ENCODE results near the gene CXCL8.

CXCL8 gene

DNA sequence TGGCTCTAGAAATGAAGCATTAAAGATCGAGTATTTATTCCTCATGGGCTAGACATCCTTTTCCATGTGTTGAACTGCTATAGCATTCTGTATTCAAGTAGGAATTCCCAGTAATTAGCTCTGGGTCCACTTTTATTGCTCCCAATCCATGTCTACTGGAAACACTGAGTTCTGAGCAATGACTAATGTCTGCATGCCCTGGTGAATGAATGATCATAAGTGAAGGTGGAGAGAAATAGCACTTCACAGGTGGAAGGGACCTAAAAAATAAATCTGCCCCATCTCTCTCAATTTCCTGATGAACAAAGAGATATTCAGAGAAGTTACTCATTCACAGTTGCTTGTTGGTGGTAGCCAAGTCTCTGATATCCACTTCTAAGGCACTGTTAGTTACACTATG, 34.6 kb upstream of the CXCL8 start:
- H3K27me3 ChIP-seq (replicated peaks): no peaks in the 10 kb centered on the region
- in situ Hi-C loops (cut with HindIII; ENCODE audit: low pct_ligation_motif_present, low sequenced_read_pairs): no loop called here
- no peaks in the 10 kb centered on the region for H3K36me3 ChIP-seq (replicated peaks)
- H3K4me3 ChIP-seq (ENCODE audit: low read depth, low read length): no peak overlapping the region
- no peak for DNase-seq
- no peak for TF ChIP-seq CTCF (IDR thresholded peaks at IDR 0.05; ENCODE audit: low read depth, low read length, missing control alignments)
- H3K27ac ChIP-seq: peak overlapping the region; percentile 99

GRCh38 chr4:73706811-73707210, 33.6 kb upstream of the CXCL8 start:
- H3K4me3 ChIP-seq (ENCODE audit: low read depth, low read length): no peak overlapping the region
- H3K27ac ChIP-seq: peak overlapping the region; percentile 89
- H3K36me3 ChIP-seq (replicated peaks): no peaks in the 10 kb centered on the region
- no peak for DNase-seq
- no peaks in the 10 kb centered on the region for H3K27me3 ChIP-seq (replicated peaks)
- no peak for TF ChIP-seq CTCF (IDR thresholded peaks at IDR 0.05; ENCODE audit: low read depth, low read length, missing control alignments)
- in situ Hi-C loops (cut with HindIII; ENCODE audit: low pct_ligation_motif_present, low sequenced_read_pairs): no loop called here

- Histone ChIP-seq H3K4me3 (ENCODE audit: low read depth, low read length) (no peak overlapping the region), H3K27ac (peak overlapping the region; percentile 89), H3K27me3 (replicated peaks) (no peaks in the 10 kb centered on the region), H3K36me3 (replicated peaks) (no peaks in the 10 kb centered on the region)
- in situ Hi-C loops (cut with HindIII; ENCODE audit: low pct_ligation_motif_present, low sequenced_read_pairs): no loop called here
- TF ChIP-seq CTCF (IDR thresholded peaks at IDR 0.05; ENCODE audit: low read depth, low read length, missing control alignments): no peak
- no peak for DNase-seq
Measured at GRCh38 chr4:73707269-73707875, 33.0 kb upstream of the CXCL8 start.

DNA sequence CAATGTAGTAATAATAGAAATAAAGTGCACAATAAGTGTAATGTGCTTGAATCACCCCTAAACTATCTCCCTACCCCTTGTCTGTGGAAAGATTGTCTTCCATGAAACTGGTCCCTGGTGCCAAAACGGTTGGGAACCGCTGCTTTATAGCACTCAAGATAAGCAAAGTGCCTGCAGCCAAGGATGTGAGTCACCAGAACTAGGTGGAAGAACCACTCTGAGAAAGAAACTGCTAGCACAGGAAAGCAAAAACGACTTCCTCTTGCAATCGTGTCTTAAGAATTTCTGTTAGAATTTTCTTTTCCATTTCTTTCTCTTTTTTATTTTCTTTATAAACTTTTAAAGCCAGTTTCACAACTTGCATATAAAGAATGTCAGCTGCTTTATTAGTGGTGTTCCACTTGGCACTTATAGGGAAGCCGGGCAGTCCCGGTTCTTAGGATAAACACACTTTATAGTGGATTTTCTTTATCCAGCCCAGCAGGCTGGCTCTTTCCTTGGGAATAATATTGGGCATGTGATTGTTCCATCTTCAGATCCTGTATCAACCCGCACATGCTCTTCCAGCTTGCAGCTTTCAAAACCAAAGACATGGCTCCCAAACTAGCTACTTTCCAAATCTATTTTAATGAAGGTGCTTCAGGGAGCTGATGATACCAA, 32.3 kb upstream of the CXCL8 start:
- in situ Hi-C loops (cut with HindIII; ENCODE audit: low pct_ligation_motif_present, low sequenced_read_pairs): no loop called here
- Histone ChIP-seq H3K27me3 (replicated peaks) (no peaks in the 10 kb centered on the region), H3K4me3 (ENCODE audit: low read depth, low read length) (no peak overlapping the region), H3K27ac (peak overlapping the region; percentile 89), H3K36me3 (replicated peaks) (no peaks in the 10 kb centered on the region)
- peak; percentile 94 for DNase-seq
- no peak for TF ChIP-seq CTCF (IDR thresholded peaks at IDR 0.05; ENCODE audit: low read depth, low read length, missing control alignments)

DNA sequence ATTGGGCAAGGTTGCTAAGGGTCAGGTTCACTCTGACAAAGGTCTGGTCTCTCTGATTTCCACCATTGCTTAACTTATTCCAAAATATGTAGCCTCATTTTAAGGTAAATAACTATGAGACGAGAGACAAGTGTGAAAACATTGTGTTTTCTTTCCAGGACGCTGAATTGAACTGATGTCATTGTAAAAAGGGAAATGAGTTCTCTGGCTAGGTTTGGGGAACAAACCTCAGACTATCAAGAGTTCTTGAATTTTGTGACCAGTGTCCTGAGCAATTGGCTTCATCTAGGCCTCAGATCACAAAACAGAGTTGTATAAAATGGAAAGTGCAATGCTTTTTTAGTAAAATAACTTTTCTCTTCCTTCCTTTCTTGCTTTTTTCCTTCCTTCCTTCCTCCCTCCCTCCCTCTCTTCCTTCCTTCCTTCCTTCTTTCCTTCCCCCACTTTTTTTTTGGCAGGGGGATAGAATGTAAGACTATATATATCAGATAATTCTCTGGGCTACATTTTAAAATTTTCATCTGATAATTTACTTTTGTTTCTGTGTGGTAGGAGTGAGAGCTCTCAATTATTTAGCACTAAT, 30.8 kb upstream of the CXCL8 start:
- in situ Hi-C loops (cut with HindIII; ENCODE audit: low pct_ligation_motif_present, low sequenced_read_pairs): no loop called here
- Histone ChIP-seq H3K36me3 (replicated peaks) (no peaks in the 10 kb centered on the region), H3K4me3 (ENCODE audit: low read depth, low read length) (no peak overlapping the region), H3K27ac (no peak overlapping the region), H3K27me3 (replicated peaks) (no peaks in the 10 kb centered on the region)
- no peak for DNase-seq
- TF ChIP-seq CTCF (IDR thresholded peaks at IDR 0.05; ENCODE audit: low read depth, low read length, missing control alignments): no peak

Data from brain microvascular endothelial cell (primary cell).